Inferior parietal cortex (tissue), 1 donor: ENCODE measurements around the gene USH2A.

ENCODE experiments used
- DNase-seq: peaks from one replicate; pipeline ENCODE4 v3.0.0-alpha.2; 2016; ENCODE audit errors: extremely low spot score

Gene USH2A

GRCh38 chr1:216140730-216141524, 282.3 kb downstream of the USH2A start:
- DNase-seq, result no peak

DNA sequence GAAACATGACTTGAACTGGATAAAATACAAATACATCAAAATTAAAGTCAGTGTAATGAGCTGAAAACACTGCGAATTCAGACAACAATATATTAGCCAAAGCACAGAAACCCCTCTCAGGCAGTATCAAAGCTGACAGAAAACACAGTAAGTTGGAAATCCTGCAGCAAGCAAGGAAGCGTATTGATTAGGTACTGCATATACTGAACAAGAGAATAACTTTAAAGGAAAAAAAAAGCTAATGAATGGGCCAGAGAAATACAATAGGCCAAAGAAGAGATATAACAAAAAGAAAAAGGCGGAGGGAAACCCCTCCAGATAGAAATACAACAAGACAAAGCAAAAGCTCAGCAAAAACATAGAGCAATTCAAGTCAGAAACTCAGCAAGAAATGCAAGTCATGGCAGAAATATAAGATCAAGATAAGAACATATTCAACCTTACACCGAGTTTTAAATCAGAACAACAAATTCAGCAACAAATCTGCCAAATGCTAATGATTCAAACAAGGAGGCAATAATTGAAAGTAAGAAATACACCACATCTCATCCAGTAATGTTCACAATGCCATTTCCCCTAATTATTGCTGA, 299.0 kb downstream of the USH2A start:
- DNase-seq, result no peak

GRCh38 chr1:216123446-216124191, 299.6 kb downstream of the USH2A start:
- DNase-seq, result no peak

DNA sequence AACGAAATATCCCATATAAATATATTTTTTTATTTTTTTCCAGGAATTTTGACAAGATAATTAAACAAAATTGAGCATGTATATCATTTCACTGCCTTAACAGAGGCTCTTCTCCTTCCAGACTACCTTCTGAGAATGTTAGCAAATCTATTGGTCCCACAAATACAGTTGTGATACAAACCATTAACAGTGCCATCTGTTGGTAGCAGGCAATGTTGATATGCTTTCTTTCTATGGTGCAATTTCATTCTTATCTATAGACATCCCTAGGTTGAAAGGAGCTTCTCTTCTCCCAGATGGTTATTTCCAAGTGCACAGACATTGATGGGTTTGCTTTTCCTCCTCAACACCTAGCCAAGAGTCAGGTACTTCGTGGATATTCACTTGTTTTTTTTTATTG, 303.6 kb downstream of the USH2A start:
- no peak for DNase-seq

- DNase-seq, result no peak
Measured at GRCh38 chr1:216114180-216114579, 309.1 kb downstream of the USH2A start.

- DNase-seq, result no peak
Measured at GRCh38 chr1:216113181-216113580, 310.1 kb downstream of the USH2A start.

- no peak for DNase-seq
Measured at GRCh38 chr1:216111842-216112241, 311.4 kb downstream of the USH2A start.

DNA sequence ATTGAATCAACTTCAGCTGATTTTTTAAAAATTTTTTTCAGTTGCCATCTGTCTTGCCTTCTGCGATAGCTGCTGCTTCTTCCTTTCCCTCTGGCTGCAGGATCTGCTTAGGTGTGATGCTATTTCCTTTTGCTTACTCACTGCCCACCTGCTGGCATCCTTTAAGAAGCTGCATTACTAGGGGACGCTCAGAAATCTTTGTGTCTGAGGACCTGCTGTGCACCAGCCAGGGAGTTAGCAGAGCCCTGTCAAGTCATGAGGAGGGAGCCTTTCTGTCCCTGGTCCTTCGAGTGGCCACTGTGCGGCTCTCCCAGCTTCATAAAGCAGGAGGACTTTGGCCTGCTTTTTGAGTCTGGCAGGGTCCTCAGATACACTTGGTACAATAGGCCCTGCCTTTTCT, 327.8 kb downstream of the USH2A start:
- DNase-seq, result no peak

DNA sequence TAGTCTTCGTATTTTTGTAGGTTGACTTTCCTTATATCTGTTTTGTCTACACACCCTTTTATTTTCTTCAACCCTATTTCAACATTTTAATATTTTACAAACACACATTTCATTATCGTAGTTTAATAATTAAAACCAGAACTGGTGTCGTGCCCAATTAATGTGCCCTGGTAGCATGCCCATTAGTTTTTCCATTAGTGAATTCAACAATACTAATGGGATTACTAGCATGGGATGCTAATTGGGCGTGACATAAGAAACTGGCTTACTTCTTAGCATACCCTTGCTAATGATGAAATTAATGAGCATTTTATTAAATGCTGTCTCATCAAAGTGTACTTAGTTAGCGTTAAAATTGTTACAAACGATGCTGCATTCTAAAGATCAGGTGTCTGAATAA, 332.7 kb downstream of the USH2A start:
- DNase-seq, result no peak

DNA sequence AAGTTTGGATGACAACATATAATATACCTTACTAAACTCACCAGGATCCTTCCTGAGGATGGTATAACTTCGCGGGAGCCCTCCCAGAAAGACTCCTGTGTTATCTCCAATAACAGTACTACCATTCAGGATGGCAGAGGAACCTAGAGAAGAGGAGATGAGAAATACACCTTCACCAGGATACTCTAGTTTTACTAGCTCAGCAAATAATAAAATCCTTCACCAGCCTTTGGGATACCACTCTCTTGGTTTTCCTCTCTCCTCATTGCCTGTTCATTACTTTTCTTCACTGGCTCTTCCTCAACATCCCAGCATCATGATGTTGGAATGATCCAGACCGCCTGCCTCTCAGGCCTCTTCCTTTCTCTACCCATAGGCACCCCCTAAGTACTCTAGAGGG, 336.6 kb downstream of the USH2A start:
- DNase-seq, result no peak

- no peak for DNase-seq
Measured at GRCh38 chr1:216081445-216081844, 341.8 kb downstream of the USH2A start.

DNA sequence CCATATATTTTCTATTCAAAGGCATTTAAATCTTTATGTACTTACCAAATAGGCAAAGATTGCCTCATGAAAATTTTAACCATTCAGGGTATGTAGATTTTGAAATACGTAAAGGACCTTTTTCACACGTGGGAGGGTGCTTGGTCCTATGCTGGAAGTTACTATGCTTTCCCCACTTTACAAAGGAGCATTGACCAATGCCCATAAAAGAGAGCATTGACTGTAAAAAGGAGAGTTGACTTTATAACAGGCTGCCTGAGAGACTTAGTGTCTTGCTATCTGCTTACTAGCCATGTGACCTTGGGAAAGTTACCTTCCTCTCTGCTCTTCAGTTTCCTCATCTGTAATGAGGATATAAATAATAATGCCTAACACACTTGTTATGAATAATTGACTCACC, 346.5 kb downstream of the USH2A start:
- DNase-seq, result no peak

DNA sequence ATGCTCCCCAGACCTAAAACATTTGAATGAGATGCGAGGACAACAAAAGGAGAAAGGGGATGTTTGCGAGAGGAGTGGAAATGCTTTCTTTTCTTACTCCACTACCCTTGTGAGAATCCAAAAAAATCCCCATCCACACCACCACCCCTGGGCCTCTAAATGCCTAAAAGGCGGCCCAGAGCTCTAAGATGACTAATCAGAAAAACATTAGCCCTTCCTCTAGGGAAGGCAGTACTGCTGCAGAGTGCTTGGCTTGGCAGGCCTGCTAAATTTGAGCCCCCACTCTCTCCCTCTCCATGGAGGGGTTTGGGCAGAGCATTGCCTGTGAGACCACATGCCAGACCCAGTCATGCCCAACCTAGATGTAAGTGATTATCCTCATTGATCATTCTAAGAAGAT, 347.9 kb downstream of the USH2A start:
- no peak for DNase-seq

GRCh38 chr1:216073793-216074595, 349.3 kb downstream of the USH2A start:
- no peak for DNase-seq

DNA sequence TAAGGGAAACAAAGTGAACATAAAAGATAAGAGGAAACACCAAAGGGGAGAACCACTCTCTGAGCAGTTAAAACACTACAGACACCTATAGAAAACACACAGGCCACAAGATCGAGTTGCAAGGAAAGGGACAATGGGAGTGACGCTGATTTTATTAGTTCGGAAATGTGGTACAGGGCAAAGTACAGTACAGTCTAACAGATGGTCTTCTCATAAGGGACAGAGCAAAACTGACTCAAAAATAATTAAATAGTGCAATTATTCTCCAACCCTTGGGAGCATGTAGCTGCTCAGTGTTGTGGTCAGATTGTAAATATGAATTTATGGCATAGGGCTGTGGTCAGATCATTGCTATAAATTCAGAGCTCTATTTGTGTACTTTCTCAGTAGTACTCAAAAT, 352.0 kb downstream of the USH2A start:
- DNase-seq, result no peak

DNA sequence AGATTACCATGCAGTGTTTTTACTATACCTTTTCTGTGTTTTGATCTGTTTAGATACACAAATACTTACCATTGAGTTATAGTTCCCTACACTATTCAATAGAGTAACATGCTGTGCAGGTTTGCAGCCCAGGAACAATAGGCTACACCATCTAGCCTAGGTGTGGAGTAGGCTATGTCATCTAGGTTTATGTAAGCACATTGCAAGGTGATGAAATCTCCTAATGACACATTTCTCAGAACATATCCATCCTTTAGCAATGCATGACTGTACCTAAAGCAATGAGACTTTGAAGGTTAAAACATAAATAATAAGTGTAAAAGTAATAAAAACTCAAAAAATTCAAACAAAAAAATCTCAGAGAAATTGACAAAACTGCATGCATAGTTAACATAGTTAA, 358.6 kb downstream of the USH2A start:
- no peak for DNase-seq

DNA sequence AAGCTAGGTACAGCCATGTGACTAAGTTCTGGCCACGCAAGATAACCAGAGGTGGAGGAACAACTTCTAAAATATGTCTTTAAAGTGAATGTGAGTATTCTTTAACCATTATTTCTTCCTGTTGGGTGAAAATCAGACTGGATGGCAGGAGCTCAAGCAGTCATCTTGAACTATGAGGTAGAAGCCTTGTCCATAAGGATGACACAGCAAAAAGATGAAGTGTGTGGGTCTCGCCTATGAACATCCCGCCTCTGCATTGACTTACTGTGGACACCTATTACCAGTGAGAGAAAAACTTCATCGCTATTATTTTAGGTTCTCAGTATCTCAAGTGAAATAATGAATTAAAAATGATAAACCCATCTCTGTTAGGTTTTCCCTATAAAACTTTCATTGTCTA, 365.3 kb downstream of the USH2A start:
- DNase-seq, result no peak

DNA sequence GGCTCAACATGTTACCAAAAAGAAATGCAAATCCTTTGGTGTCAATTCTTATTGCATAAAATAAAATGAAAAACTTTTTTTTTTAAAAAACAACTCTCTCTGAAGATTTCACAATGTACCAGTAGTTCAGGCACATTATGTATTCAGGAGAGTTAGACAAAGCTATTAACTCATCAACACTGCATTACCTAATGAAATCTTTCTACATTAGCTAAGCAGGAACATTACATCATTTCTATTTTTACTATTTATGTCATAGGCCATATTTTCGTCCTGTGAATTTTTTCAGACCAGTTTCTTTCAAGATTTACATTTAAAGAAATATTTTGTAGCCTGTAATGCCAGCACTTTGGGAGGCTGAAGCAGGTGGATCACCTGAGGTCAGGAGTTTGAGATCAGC, 366.2 kb downstream of the USH2A start:
- DNase-seq, result no peak

GRCh38 chr1:216055004-216055403, 368.2 kb downstream of the USH2A start:
- no peak for DNase-seq

GRCh38 chr1:216054600-216054999, 368.6 kb downstream of the USH2A start:
- DNase-seq, result no peak

DNA sequence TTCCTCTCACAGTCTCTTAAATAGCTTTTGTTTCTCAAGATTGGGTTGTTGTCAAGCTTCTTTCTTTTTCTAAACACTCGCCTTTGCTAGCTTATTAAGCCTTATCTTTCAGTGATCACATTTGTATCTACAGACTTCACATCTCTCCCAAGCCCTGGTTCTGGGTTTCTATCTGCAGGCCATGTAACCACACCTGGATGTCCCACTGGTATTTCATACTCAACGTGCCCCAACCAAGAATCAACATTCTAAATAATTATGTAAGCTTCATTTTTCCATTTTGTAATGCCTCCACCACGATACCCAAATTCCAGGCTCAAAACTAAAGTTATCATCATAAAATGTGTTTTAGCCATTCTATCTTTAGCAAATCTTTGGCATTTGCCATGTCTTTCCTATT, 372.2 kb downstream of the USH2A start:
- no peak for DNase-seq

GRCh38 chr1:216049741-216050430, 373.4 kb downstream of the USH2A start:
- no peak for DNase-seq
